Caco-2 (cell line): ENCODE data around the gene MT1A. TPM values are rescaled to one million over a fixed set of nuclear protein-coding genes. Genes with fewer than 3 reads are reported as not detected.

Experiments used
- BruUV-seq: library from RNA; stranded (reverse); fragments of 400-500 nt; replicated peaks from 2 replicates; lab custom pipeline; 2021; lab: Mats Ljungman, UMichigan
- CTCF ChIA-PET: fragments of 300-600 bp; sonication (Branson Sonifier 250); formaldehyde crosslinking; loops from one replicate; lab custom pipeline; 2022; ENCODE audit warnings: antibody characterized with exemption; lab: Charles Lee
- POLR2A ChIA-PET: fragments of 300-600 bp; sonication (Branson Sonifier 250); formaldehyde crosslinking; loops from one replicate; lab custom pipeline; 2022; ENCODE audit warnings: antibody characterized with exemption; lab: Charles Lee
- DNase-seq, 2 experiments: peaks; one replicate each; pipeline versions ENCODE4 v3.0.0 to v3.0.0-alpha.2; 2020 to 2022
- H3K27me3 ChIP-seq: replicated peaks from 2 replicates; pipeline ENCODE4 v1.6.0; 2011; ENCODE audit warnings: low read length; ENCODE audit not compliant: control insufficient read depth, insufficient read depth
- H3K36me3 ChIP-seq: 2 replicates; pipeline ENCODE4 v1.5.1; 2011; ENCODE audit warnings: low read length; ENCODE audit not compliant: control insufficient read depth, insufficient read depth
- H3K4me1 ChIP-seq: fragments of 250-450 bp; sonication (Bioruptor Pico); 2 replicates; pipeline ENCODE4 v1.5.1; 2020; ENCODE audit warnings: mild to moderate bottlenecking
- H3K4me3 ChIP-seq: 2 replicates; pipeline ENCODE4 v1.5.1; 2011; ENCODE audit warnings: low read depth, mild to moderate bottlenecking, control low read depth, low read length
- H3K9me3 ChIP-seq: fragments of 250-450 bp; sonication (Bioruptor Pico); 2 replicates; pipeline ENCODE4 v1.5.1; 2020; ENCODE audit warnings: mild to moderate bottlenecking, moderate library complexity
- H3K27ac Mint-ChIP-seq: one replicate; pipeline ENCODE4 v1.8.0; 2022; ENCODE audit warnings: mixed read lengths; ENCODE audit not compliant: unreplicated experiment
- H3K27me3 Mint-ChIP-seq: one replicate; pipeline ENCODE4 v1.8.0; 2022; ENCODE audit warnings: mixed read lengths; ENCODE audit not compliant: insufficient read depth, unreplicated experiment
- H3K36me3 Mint-ChIP-seq: one replicate; pipeline ENCODE4 v1.8.0; 2022; ENCODE audit warnings: mild to moderate bottlenecking, mixed read lengths; ENCODE audit not compliant: insufficient read depth, unreplicated experiment
- H3K4me1 Mint-ChIP-seq: one replicate; pipeline ENCODE4 v1.8.0; 2022; ENCODE audit warnings: low read depth, mixed read lengths; ENCODE audit not compliant: unreplicated experiment
- H3K4me3 Mint-ChIP-seq: one replicate; pipeline ENCODE4 v1.8.0; 2022; ENCODE audit warnings: mild to moderate bottlenecking, moderate library complexity, mixed read lengths; ENCODE audit not compliant: unreplicated experiment
- H3K9me3 Mint-ChIP-seq: one replicate; pipeline ENCODE4 v1.8.0; 2022; ENCODE audit warnings: mixed read lengths; ENCODE audit not compliant: unreplicated experiment
- intact Hi-C: fragments of 100-400 bp; cut with micrococcal nuclease; formaldehyde crosslinking; loops from one replicate; pipeline ENCODE4 v1.10.0; 2022; ENCODE audit not compliant: unreplicated experiment
- total RNA-seq: library from RNA; stranded (reverse); gene quantifications from 2 replicates; pipeline ENCODE4 v1.2.3, GENCODE V29; 2022
- TF ChIP-seq, protein P1 (sequence below), 2 experiments: fragments of 200-600 bp in 1 of 2; IDR thresholded peaks; 1 replicate in 1 of 2; 2 replicates in 1 of 2; pipeline versions ENCODE4 v1.5.1 to v1.8.0; 2011 to 2022; ENCODE audit warnings: antibody characterized with exemption in 1 of 2, control low read depth in 1 of 2, inconsistent platforms in 1 of 2, low read depth in 1 of 2, low read length in 1 of 2, mild to moderate bottlenecking in 1 of 2, moderate library complexity in 1 of 2; ENCODE audit not compliant: insufficient read depth in 1 of 2, severe bottlenecking in 1 of 2, unreplicated experiment in 1 of 2

Gene MT1A
- total RNA-seq, 1 experiment from 2014 or later = 2.5 TPM

DNA sequence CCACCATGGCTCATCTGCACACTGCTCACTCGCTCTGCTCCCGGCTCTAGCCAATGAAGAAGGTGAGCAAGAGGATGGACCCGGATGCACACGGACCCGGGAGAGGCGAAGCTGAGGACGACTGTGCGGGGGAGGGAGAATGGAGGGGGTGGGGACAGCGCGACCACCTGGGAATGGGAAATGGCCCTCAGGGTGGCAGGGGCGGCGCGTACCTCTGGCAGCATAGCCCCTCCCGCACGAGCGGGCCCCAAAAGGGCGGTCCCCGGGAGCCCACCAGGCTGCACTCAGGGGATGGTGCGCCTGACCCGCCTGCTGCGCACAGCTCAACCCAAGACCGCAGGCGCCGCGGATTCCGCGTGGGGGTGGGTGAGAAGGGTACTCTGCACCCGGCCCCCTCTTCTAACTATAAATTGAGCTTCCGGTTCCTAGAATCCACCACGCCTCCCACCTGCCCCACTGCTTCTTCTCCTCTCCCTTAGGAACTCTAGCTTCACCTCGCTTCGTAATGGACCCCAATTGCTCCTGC is 37.3 kb downstream of the MT1A start:
- no TSS peak for BruUV-seq
- no peaks in the 10 kb centered on the region for H3K36me3 ChIP-seq
- H3K27ac Mint-ChIP-seq = no peak overlapping the region
- no peaks in the 10 kb centered on the region for H3K27me3 ChIP-seq
- H3K4me1 ChIP-seq = no peaks in the 10 kb centered on the region
- DNase-seq = no peak
- H3K9me3 ChIP-seq = no peaks in the 10 kb centered on the region
- intact Hi-C loops = no loop called here
- TF ChIP-seq, protein P1, sequence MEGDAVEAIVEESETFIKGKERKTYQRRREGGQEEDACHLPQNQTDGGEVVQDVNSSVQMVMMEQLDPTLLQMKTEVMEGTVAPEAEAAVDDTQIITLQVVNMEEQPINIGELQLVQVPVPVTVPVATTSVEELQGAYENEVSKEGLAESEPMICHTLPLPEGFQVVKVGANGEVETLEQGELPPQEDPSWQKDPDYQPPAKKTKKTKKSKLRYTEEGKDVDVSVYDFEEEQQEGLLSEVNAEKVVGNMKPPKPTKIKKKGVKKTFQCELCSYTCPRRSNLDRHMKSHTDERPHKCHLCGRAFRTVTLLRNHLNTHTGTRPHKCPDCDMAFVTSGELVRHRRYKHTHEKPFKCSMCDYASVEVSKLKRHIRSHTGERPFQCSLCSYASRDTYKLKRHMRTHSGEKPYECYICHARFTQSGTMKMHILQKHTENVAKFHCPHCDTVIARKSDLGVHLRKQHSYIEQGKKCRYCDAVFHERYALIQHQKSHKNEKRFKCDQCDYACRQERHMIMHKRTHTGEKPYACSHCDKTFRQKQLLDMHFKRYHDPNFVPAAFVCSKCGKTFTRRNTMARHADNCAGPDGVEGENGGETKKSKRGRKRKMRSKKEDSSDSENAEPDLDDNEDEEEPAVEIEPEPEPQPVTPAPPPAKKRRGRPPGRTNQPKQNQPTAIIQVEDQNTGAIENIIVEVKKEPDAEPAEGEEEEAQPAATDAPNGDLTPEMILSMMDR (IDR thresholded peaks at IDR 0.05; ENCODE audit: insufficient read depth in 1 of 2, low read depth in 1 of 2, low read length in 1 of 2, severe bottlenecking in 1 of 2, unreplicated experiment in 1 of 2) = no peak
- no peak overlapping the region for H3K4me3 ChIP-seq
- ChIA-PET CTCF (interaction anchor here (0.6 to 2.3 kb wide), 2 partner anchors 26 to 127 kb away, joined by 3 to 8 read pairs; no protein-coding TSS in a partner anchor), POLR2A (no interaction called here)
- H3K36me3 Mint-ChIP-seq = no peaks in the 10 kb centered on the region
- H3K27me3 Mint-ChIP-seq = peaks cover 23% of the 10 kb centered on the region
- H3K4me3 Mint-ChIP-seq = no peak overlapping the region
- no peaks in the 10 kb centered on the region for H3K9me3 Mint-ChIP-seq
- H3K4me1 Mint-ChIP-seq = no peaks in the 10 kb centered on the region

DNA sequence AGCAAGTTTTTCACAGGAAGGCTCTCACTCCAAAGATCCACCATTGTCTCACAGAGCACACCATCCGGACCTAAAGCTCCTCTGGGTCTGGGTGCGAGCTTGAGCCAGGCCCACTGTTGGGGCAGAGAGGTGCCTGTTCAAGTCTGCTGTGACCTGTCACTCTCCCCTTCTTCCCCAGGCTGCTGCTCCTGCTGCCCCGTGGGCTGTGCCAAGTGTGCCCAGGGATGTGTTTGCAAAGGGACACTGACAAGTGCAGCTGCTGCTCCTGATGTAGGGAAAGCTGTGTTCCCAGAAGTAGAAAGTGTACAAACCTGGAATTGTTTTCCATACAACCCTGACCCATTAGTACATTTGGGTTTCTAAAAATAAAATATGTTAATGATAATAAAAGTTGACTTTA is 39.0 kb downstream of the MT1A start:
- H3K36me3 Mint-ChIP-seq = no peaks in the 10 kb centered on the region
- no peak overlapping the region for H3K27ac Mint-ChIP-seq
- H3K9me3 ChIP-seq = no peaks in the 10 kb centered on the region
- ChIA-PET POLR2A (no interaction called here), CTCF (interaction anchor here (0.6 to 2.3 kb wide), 2 partner anchors 25 to 98 kb away, joined by 3 to 8 read pairs; no protein-coding TSS in a partner anchor)
- no peak overlapping the region for H3K4me3 ChIP-seq
- no TSS peak for BruUV-seq
- DNase-seq = no peak
- no peaks in the 10 kb centered on the region for H3K9me3 Mint-ChIP-seq
- H3K27me3 Mint-ChIP-seq = peaks cover 12% of the 10 kb centered on the region
- no peaks in the 10 kb centered on the region for H3K4me1 Mint-ChIP-seq
- H3K36me3 ChIP-seq = no peaks in the 10 kb centered on the region
- no peaks in the 10 kb centered on the region for H3K27me3 ChIP-seq
- intact Hi-C loops = no loop called here
- TF ChIP-seq, protein P1 (IDR thresholded peaks at IDR 0.05; ENCODE audit: insufficient read depth in 1 of 2, low read depth in 1 of 2, low read length in 1 of 2, severe bottlenecking in 1 of 2, unreplicated experiment in 1 of 2) = no peak
- no peak overlapping the region for H3K4me3 Mint-ChIP-seq
- H3K4me1 ChIP-seq = no peaks in the 10 kb centered on the region

DNA sequence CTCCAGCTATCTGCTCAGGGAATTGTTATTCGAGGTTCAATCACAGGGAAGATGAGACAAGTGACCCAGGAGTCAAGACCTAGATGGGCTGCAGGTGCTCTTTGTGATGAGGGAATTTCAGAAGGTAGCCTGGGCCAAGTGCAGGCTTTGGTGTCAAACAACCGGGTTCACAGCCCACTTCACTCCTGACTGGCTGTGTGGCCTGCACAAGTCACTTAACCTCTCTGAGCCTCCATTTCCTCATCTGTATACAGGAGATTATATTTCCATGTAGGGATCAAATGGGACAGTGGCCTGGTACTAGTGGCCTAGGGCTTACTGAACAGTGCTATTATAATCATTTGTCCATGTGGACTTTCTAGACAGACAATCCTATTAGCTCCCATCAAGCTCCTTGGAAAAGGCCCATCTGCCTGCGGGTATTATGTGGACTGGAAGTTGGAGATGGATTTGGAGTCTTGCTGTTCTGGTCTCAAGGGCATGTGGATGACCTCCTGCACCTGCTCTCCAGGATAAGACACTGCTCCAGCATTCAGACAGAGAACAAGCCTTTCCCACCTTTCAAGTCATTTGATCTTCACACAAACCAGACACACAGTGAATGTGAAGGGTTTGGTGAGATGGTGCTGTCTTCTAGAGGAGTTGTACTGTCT is 40.7 kb downstream of the MT1A start:
- Mint-ChIP-seq H3K27me3 (peaks cover 6% of the 10 kb centered on the region), H3K4me3 (no peak overlapping the region), H3K27ac (no peak overlapping the region), H3K4me1 (no peaks in the 10 kb centered on the region), H3K36me3 (no peaks in the 10 kb centered on the region), H3K9me3 (no peaks in the 10 kb centered on the region)
- no peak overlapping the region for H3K4me3 ChIP-seq
- no peaks in the 10 kb centered on the region for H3K36me3 ChIP-seq
- intact Hi-C loops = no loop called here
- DNase-seq = no peak
- peaks cover 8% of the 10 kb centered on the region; the same call in 1 of the 2 replicates for H3K4me1 ChIP-seq
- TF ChIP-seq, protein P1 (IDR thresholded peaks at IDR 0.05; ENCODE audit: insufficient read depth in 1 of 2, low read depth in 1 of 2, low read length in 1 of 2, severe bottlenecking in 1 of 2, unreplicated experiment in 1 of 2) = no peak
- POLR2A ChIA-PET = no interaction called here
- BruUV-seq = no TSS peak
- H3K9me3 ChIP-seq = no peaks in the 10 kb centered on the region
- CTCF ChIA-PET = interaction anchor here (1.1 kb wide), 1 partner anchor 23 kb away, joined by 3 read pairs; no protein-coding TSS in a partner anchor
- no peaks in the 10 kb centered on the region for H3K27me3 ChIP-seq
